Adrenal gland (tissue), 5 donors: ENCODE data around the gene S100A8.

Experiments used
- CTCF ChIP-seq, 6 experiments: fragments of 450-650 bp in 4 of 6; fragments of 200-600 bp in 2 of 6; sonication (generic) in 1 of 6; IDR thresholded peaks; 1 replicate in 5 of 6; 2 replicates in 1 of 6; pipeline versions ENCODE4 v1.5.1 to v1.8.0; 2016 to 2021; ENCODE audit warnings: antibody characterized with exemption in 6 of 6, mild to moderate bottlenecking in 2 of 6, moderate library complexity in 1 of 6
- POLR2A ChIP-seq, 2 donors: fragments of 450-650 bp; IDR thresholded peaks; one replicate each; pipeline ENCODE4 v1.6.1; 2017; ENCODE audit warnings: antibody characterized with exemption in 2 of 2, mild to moderate bottlenecking in 2 of 2, moderate library complexity in 1 of 2
- donor health status: DM: no; HTN: no; CAD: no.

DNA sequence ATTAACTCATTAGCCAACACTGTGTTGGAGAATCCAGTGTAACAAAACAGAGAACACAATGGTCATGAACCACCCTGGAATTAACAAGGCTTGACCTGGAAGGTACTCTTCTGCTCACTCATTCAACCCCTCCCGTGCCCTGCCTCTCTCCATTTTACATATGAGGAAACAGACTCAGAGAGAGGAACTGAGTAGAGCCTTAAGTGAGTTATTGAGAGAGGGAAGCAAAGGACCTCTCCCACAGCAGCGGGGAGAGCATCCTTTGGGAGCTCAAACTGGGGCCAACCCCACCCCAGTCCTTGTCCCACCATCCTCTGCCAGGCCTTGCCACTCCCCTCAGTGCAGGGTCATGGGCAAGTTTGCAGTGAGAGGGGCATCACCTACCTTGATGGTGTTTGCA lies 16.8 kb downstream of the S100A8 start:
- no peak for TF ChIP-seq CTCF (IDR thresholded peaks at IDR 0.05)
- TF ChIP-seq POLR2A (IDR thresholded peaks at IDR 0.05) = no peak
